ENCODE measurements around the gene RTTN. TPM values are rescaled to one million over a fixed set of nuclear protein-coding genes. Genes with fewer than 3 reads are reported as not detected.

The RTTN gene
- total and polyA plus RNA-seq, 2 of the 4 experiments (the other 2 are of a cell fraction) = 5.8 to 19.9 TPM

DNA sequence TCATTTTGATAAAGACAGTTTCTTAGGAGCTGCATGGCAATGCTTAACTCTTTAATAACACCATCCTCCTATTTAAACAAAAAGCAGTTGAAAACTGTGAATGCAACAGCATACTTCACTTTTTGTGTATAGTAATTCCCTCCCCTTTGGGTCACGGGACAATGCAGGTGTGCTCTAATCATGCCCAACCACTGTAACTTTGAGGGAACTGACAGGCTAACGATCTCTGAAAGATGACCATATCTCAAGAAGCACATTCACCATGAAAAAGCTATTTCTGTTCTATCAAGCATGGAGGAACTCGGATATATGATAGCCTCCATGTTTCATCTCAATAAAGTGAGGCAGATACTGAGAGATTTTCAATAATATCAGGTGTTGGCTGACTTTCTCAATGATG, 176.8 kb downstream of the RTTN start:
- in situ Hi-C loops (cut with MboI; ENCODE audit: low sequenced_read_pairs) = no loop called here
- H3K4me2 ChIP-seq (ENCODE audit: low read depth, low read length) = no peak overlapping the region
- H4K91ac ChIP-seq (ENCODE audit: insufficient read depth, low read depth, low read length) = no peak overlapping the region
- dilution Hi-C loops (cut with HindIII; ENCODE audit: low sequenced_read_pairs, unreplicated experiment) = no loop called here
- H2BK15ac ChIP-seq (ENCODE audit: low read depth, low read length) = no peak overlapping the region
- H2AFZ ChIP-seq (replicated peaks; ENCODE audit: low read length, poor library complexity) = no peak overlapping the region
- H2BK20ac ChIP-seq (ENCODE audit: low read depth, low read length) = no peak overlapping the region
- H3K4me3 ChIP-seq (ENCODE audit: insufficient read depth, low read depth, low read length) = no peak overlapping the region
- H3K27me3 ChIP-seq (ENCODE audit: control insufficient read depth, insufficient read depth, low read length) = no peaks in the 10 kb centered on the region
- DNase-seq (no peak), ATAC-seq (ENCODE audit: low read depth) (no peak)
- no peaks in the 10 kb centered on the region for H4K20me1 ChIP-seq (ENCODE audit: insufficient read depth, low read length)
- H4K8ac ChIP-seq (ENCODE audit: low read depth in 2 of 2, low read length in 2 of 2) = no peak overlapping the region
- no peak overlapping the region for H3K9ac ChIP-seq (ENCODE audit: low read depth, low read length)
- no peak overlapping the region for H2BK120ac ChIP-seq (ENCODE audit: low read depth, low read length)
- peaks cover 2% of the 10 kb centered on the region; the same call in 1 of the 2 replicates for H3K36me3 ChIP-seq (ENCODE audit: control insufficient read depth, insufficient read depth, low read length)
- ChIA-PET CTCF (no interaction called here), POLR2A (ENCODE audit: unreplicated experiment) (no interaction called here)
- H3K56ac ChIP-seq (ENCODE audit: extremely low read depth, insufficient read depth, low read length) = no peak overlapping the region
- H3K14ac ChIP-seq (replicated peaks; ENCODE audit: low read depth, low read length) = no peak overlapping the region
- no peak overlapping the region for H3K23ac ChIP-seq (ENCODE audit: low read depth, low read length)
- 83% methylated on average over 1 of the region's 3 CpGs; no CpG with 5 or more reads in 1 of the 2 experiments for WGBS, 2 experiments (ENCODE audit: extremely low coverage in 2 of 2, insufficient read length in 1 of 2)
- no peak for TF ChIP-seq BHLHE40 (IDR thresholded peaks at IDR 0.05; ENCODE audit: low read depth, low read length)
- TF ChIP-seq FOS (IDR thresholded peaks at IDR 0.05; ENCODE audit: low read depth, low read length) = no peak
- TF ChIP-seq POLR2A (IDR thresholded peaks at IDR 0.05; ENCODE audit: low read depth, low read length) = no peak
- TF ChIP-seq MXI1 (IDR thresholded peaks at IDR 0.05; ENCODE audit: borderline replicate concordance, low read depth, low read length) = no peak
- no peak for TF ChIP-seq NFE2L2 (IDR thresholded peaks at IDR 0.05; ENCODE audit: low read depth, low read length)
- no peak overlapping the region for H4K5ac ChIP-seq (ENCODE audit: low read depth, low read length)
- intact Hi-C loops (cut with micrococcal nuclease) = no loop called here
- no peak overlapping the region for H2BK5ac ChIP-seq (ENCODE audit: low read depth, low read length, poor library complexity, severe bottlenecking)
- no peaks in the 10 kb centered on the region for H3K4me1 ChIP-seq (ENCODE audit: control insufficient read depth, insufficient read depth, low read length)
- no peak overlapping the region for H3K18ac ChIP-seq (ENCODE audit: low read depth, low read length)
- no peaks in the 10 kb centered on the region for H3K9me3 ChIP-seq (ENCODE audit: control insufficient read depth, insufficient read depth, low read length)
- no peak overlapping the region for H2AK5ac ChIP-seq (ENCODE audit: low read depth, low read length)
- no peak overlapping the region for H3K27ac ChIP-seq (ENCODE audit: insufficient read depth, low read length)
- BruUV-seq (replicated peaks) = no TSS peak
- no peaks in the 10 kb centered on the region for H3K79me1 ChIP-seq (ENCODE audit: low read depth in 1 of 2, low read length in 2 of 2)
- no peak overlapping the region for H2AK9ac ChIP-seq (replicated peaks; ENCODE audit: low read depth, low read length, poor library complexity)
- H3K9me1 ChIP-seq (ENCODE audit: insufficient read depth, low read length) = no peaks in the 10 kb centered on the region
- no peak overlapping the region for H3K4ac ChIP-seq (ENCODE audit: low read depth, low read length)
